ENCODE results near the gene SLC9A9.

DNA sequence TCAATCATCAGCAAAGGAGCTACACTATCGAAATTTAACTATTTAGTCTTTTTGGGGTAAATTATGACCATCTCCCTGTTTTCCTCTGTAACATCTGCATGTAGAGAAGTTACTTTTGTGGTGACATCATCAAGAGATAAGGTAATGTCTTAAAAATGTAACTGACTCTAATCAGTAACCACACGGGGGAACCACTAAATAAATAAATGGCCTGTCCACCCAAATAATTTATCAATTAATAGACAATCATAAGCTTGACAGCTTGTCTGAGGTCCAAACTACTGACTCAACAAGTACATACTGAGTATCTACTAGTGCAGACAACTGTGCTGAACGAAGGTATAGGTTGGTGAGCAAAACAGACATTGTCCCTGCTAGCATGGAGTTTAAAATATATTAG, 219.3 kb downstream of the SLC9A9 start:
- TF ChIP-seq, protein P1, sequence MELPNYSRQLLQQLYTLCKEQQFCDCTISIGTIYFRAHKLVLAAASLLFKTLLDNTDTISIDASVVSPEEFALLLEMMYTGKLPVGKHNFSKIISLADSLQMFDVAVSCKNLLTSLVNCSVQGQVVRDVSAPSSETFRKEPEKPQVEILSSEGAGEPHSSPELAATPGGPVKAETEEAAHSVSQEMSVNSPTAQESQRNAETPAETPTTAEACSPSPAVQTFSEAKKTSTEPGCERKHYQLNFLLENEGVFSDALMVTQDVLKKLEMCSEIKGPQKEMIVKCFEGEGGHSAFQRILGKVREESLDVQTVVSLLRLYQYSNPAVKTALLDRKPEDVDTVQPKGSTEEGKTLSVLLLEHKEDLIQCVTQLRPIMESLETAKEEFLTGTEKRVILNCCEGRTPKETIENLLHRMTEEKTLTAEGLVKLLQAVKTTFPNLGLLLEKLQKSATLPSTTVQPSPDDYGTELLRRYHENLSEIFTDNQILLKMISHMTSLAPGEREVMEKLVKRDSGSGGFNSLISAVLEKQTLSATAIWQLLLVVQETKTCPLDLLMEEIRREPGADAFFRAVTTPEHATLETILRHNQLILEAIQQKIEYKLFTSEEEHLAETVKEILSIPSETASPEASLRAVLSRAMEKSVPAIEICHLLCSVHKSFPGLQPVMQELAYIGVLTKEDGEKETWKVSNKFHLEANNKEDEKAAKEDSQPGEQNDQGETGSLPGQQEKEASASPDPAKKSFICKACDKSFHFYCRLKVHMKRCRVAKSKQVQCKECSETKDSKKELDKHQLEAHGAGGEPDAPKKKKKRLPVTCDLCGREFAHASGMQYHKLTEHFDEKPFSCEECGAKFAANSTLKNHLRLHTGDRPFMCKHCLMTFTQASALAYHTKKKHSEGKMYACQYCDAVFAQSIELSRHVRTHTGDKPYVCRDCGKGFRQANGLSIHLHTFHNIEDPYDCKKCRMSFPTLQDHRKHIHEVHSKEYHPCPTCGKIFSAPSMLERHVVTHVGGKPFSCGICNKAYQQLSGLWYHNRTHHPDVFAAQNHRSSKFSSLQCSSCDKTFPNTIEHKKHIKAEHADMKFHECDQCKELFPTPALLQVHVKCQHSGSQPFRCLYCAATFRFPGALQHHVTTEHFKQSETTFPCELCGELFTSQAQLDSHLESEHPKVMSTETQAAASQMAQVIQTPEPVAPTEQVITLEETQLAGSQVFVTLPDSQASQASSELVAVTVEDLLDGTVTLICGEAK (IDR thresholded peaks at IDR 0.05), result no peak
- TF ChIP-seq, protein P1 (CRISPR knock-in tag; IDR thresholded peaks at IDR 0.05), result no peak
- no peak for TF ChIP-seq MAFK (IDR thresholded peaks at IDR 0.05; ENCODE audit: low read length)
- TF ChIP-seq, protein P2, sequence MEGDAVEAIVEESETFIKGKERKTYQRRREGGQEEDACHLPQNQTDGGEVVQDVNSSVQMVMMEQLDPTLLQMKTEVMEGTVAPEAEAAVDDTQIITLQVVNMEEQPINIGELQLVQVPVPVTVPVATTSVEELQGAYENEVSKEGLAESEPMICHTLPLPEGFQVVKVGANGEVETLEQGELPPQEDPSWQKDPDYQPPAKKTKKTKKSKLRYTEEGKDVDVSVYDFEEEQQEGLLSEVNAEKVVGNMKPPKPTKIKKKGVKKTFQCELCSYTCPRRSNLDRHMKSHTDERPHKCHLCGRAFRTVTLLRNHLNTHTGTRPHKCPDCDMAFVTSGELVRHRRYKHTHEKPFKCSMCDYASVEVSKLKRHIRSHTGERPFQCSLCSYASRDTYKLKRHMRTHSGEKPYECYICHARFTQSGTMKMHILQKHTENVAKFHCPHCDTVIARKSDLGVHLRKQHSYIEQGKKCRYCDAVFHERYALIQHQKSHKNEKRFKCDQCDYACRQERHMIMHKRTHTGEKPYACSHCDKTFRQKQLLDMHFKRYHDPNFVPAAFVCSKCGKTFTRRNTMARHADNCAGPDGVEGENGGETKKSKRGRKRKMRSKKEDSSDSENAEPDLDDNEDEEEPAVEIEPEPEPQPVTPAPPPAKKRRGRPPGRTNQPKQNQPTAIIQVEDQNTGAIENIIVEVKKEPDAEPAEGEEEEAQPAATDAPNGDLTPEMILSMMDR (IDR thresholded peaks at IDR 0.05 in 2 of 3, conservative IDR thresholded peaks at IDR 0.05 in 1 of 3; ENCODE audit: insufficient read depth in 2 of 3, low read depth in 1 of 3, low read length in 3 of 3), result no peak
- TF ChIP-seq, protein P3, sequence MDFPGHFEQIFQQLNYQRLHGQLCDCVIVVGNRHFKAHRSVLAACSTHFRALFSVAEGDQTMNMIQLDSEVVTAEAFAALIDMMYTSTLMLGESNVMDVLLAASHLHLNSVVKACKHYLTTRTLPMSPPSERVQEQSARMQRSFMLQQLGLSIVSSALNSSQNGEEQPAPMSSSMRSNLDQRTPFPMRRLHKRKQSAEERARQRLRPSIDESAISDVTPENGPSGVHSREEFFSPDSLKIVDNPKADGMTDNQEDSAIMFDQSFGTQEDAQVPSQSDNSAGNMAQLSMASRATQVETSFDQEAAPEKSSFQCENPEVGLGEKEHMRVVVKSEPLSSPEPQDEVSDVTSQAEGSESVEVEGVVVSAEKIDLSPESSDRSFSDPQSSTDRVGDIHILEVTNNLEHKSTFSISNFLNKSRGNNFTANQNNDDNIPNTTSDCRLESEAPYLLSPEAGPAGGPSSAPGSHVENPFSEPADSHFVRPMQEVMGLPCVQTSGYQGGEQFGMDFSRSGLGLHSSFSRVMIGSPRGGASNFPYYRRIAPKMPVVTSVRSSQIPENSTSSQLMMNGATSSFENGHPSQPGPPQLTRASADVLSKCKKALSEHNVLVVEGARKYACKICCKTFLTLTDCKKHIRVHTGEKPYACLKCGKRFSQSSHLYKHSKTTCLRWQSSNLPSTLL (IDR thresholded peaks at IDR 0.05), result no peak
- TF ChIP-seq CBX8 (IDR thresholded peaks at IDR 0.05; ENCODE audit: borderline replicate concordance, extremely low read depth, low read depth, low read length, poor library complexity, severe bottlenecking), result no peak
- TF ChIP-seq GABPA (tag; conservative IDR thresholded peaks at IDR 0.05; ENCODE audit: low read depth), result no peak
- TF ChIP-seq SMC3 (conservative IDR thresholded peaks at IDR 0.05; ENCODE audit: insufficient read depth, low read depth, low read length), result no peak
- TF ChIP-seq ZNF175 (CRISPR knock-in tag; IDR thresholded peaks at IDR 0.05; ENCODE audit: low read depth), result no peak
- TF ChIP-seq, protein P4, sequence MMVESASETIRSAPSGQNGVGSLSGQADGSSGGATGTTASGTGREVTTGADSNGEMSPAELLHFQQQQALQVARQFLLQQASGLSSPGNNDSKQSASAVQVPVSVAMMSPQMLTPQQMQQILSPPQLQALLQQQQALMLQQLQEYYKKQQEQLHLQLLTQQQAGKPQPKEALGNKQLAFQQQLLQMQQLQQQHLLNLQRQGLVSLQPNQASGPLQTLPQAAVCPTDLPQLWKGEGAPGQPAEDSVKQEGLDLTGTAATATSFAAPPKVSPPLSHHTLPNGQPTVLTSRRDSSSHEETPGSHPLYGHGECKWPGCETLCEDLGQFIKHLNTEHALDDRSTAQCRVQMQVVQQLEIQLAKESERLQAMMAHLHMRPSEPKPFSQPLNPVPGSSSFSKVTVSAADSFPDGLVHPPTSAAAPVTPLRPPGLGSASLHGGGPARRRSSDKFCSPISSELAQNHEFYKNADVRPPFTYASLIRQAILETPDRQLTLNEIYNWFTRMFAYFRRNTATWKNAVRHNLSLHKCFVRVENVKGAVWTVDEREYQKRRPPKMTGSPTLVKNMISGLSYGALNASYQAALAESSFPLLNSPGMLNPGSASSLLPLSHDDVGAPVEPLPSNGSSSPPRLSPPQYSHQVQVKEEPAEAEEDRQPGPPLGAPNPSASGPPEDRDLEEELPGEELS (CRISPR knock-in tag; IDR thresholded peaks at IDR 0.05; ENCODE audit: borderline replicate concordance), result no peak
- TF ChIP-seq, protein P5, sequence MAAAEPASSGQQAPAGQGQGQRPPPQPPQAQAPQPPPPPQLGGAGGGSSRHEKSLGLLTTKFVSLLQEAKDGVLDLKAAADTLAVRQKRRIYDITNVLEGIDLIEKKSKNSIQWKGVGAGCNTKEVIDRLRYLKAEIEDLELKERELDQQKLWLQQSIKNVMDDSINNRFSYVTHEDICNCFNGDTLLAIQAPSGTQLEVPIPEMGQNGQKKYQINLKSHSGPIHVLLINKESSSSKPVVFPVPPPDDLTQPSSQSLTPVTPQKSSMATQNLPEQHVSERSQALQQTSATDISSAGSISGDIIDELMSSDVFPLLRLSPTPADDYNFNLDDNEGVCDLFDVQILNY (CRISPR knock-in tag; IDR thresholded peaks at IDR 0.05), result no peak
